Left forelimb (tissue), 1 donor: ENCODE measurements around the gene EPS15.
"Not testable (repeated sequence)": the region's sequence is repeated elsewhere in the genome, so short reads cannot be mapped to it uniquely, and the experiment has no call there.

Experiments
- DNase-seq: peaks from one replicate; pipeline ENCODE4 v3.0.0-alpha.2; 2018; ENCODE audit warnings: low spot score

The EPS15 gene

GRCh38 chr1:51519048-51519864, at the start of gene EPS15:
TSS of gene EPS15 (minus strand) at chr1:51519266. CDS start at chr1:51519231, 35 bp downstream.
- peak; percentile 94 for DNase-seq

- DNase-seq = no peak
Measured at GRCh38 chr1:51568231-51568935, 49.3 kb upstream of the EPS15 start.

- no peak for DNase-seq
Measured at GRCh38 chr1:51567653-51568052, 48.6 kb upstream of the EPS15 start.

- DNase-seq = no peak
Measured at GRCh38 chr1:51566260-51566659, 47.2 kb upstream of the EPS15 start.

GRCh38 chr1:51565009-51565408, 45.9 kb upstream of the EPS15 start:
- DNase-seq = no peak

- DNase-seq = no peak
Measured at GRCh38 chr1:51564124-51564523, 45.1 kb upstream of the EPS15 start.

- DNase-seq = no peak
Measured at GRCh38 chr1:51561702-51562101, 42.6 kb upstream of the EPS15 start.

- DNase-seq = not testable (repeated sequence)
Measured at GRCh38 chr1:51560895-51561294, 41.8 kb upstream of the EPS15 start.

- no peak for DNase-seq
Measured at GRCh38 chr1:51560034-51560433, 41.0 kb upstream of the EPS15 start.

- DNase-seq = no peak
Measured at GRCh38 chr1:51559501-51559900, 40.4 kb upstream of the EPS15 start.

GRCh38 chr1:51559064-51559500, 40.0 kb upstream of the EPS15 start:
- DNase-seq = no peak

GRCh38 chr1:51558375-51558924, 39.4 kb upstream of the EPS15 start:
- no peak for DNase-seq

GRCh38 chr1:51557168-51557567, 38.1 kb upstream of the EPS15 start:
- no peak for DNase-seq

- DNase-seq = no peak
Measured at GRCh38 chr1:51555866-51556619, 37.0 kb upstream of the EPS15 start.

- DNase-seq = no peak
Measured at GRCh38 chr1:51553911-51554310, 34.8 kb upstream of the EPS15 start.

GRCh38 chr1:51552929-51553807, 34.1 kb upstream of the EPS15 start:
- no peak for DNase-seq

GRCh38 chr1:51551848-51552296, 32.8 kb upstream of the EPS15 start:
- DNase-seq = no peak

GRCh38 chr1:51551081-51551480, 32.0 kb upstream of the EPS15 start:
- no peak for DNase-seq

GRCh38 chr1:51549901-51550300, 30.8 kb upstream of the EPS15 start:
- DNase-seq = no peak

- no peak for DNase-seq
Measured at GRCh38 chr1:51549016-51549619, 30.1 kb upstream of the EPS15 start.

GRCh38 chr1:51543858-51544257, 24.8 kb upstream of the EPS15 start:
- no peak for DNase-seq
